HG03097 (cell line): Measurements from ENCODE around the gene CDH10.

Experiments
- ATAC-seq: cut with Tn5 transposase; IDR thresholded peaks from one replicate; pipeline ENCODE4 v1.9.1; 2021; ENCODE audit not compliant: unreplicated experiment, low FRiP score

CDH10 gene

GRCh38 chr5:24644761-24645160 is at the start of gene CDH10:
Gene CDH10, minus strand, starts transcription at chr5:24644978. Its CDS starts 51,488 bp downstream, at chr5:24593490.
- ATAC-seq: no peak

- ATAC-seq: no peak
These were observed 48.8 kb upstream of the CDH10 start for GRCh38 chr5:24693609-24694008.

- no peak for ATAC-seq
These were observed 46.3 kb upstream of the CDH10 start for GRCh38 chr5:24691074-24691473.

- ATAC-seq: no peak
These were observed 36.3 kb upstream of the CDH10 start for GRCh38 chr5:24681106-24681505.

GRCh38 chr5:24668050-24668449 is 23.3 kb upstream of the CDH10 start:
- ATAC-seq: no peak

GRCh38 chr5:24649531-24649930 is 4.8 kb upstream of the CDH10 start:
- ATAC-seq: no peak

- no peak for ATAC-seq
These were observed 2.1 kb upstream of the CDH10 start for GRCh38 chr5:24646915-24647314.

GRCh38 chr5:24645483-24645882 is 705 bp upstream of the CDH10 start:
- ATAC-seq: no peak

- no peak for ATAC-seq
These were observed 898 bp downstream of the CDH10 start for GRCh38 chr5:24643880-24644279.

GRCh38 chr5:24643156-24643555 is 1.6 kb downstream of the CDH10 start:
- no peak for ATAC-seq

- no peak for ATAC-seq
These were observed 2.8 kb downstream of the CDH10 start for GRCh38 chr5:24642022-24642421.

- ATAC-seq: no peak
These were observed 9.6 kb downstream of the CDH10 start for GRCh38 chr5:24635209-24635608.

GRCh38 chr5:24633715-24634325 is 11.0 kb downstream of the CDH10 start:
- ATAC-seq: no peak

- no peak for ATAC-seq
These were observed 12.4 kb downstream of the CDH10 start for GRCh38 chr5:24632353-24632752.

- no peak for ATAC-seq
These were observed 13.9 kb downstream of the CDH10 start for GRCh38 chr5:24630918-24631317.

- ATAC-seq: no peak
These were observed 15.0 kb downstream of the CDH10 start for GRCh38 chr5:24629798-24630197.

- ATAC-seq: no peak
These were observed 19.9 kb downstream of the CDH10 start for GRCh38 chr5:24624872-24625271.

GRCh38 chr5:24623624-24624023 is 21.2 kb downstream of the CDH10 start:
- ATAC-seq: no peak

- ATAC-seq: no peak
These were observed 21.7 kb downstream of the CDH10 start for GRCh38 chr5:24623031-24623430.

GRCh38 chr5:24621792-24622191 is 23.0 kb downstream of the CDH10 start:
- no peak for ATAC-seq

GRCh38 chr5:24616566-24616965 is 28.2 kb downstream of the CDH10 start:
- no peak for ATAC-seq

GRCh38 chr5:24615159-24615558 is 29.6 kb downstream of the CDH10 start:
- no peak for ATAC-seq

- ATAC-seq: no peak
These were observed 35.1 kb downstream of the CDH10 start for GRCh38 chr5:24609706-24610105.
